B cell (primary cell): Measurements from ENCODE around the gene TMEM163. TPM values are rescaled to one million over a fixed set of nuclear protein-coding genes. Genes with fewer than 3 reads are reported as not detected.

Experiments used
- ATAC-seq: fragments of 200-7000 bp; cut with Tn5 transposase; one replicate; pipeline ENCODE4 v1.10.0; 2021; ENCODE audit warnings: low read depth, mild to moderate bottlenecking, moderate number of reproducible peaks, moderate library complexity
- CTCF ChIA-PET: fragments of 350-600 bp; sonication (Branson Sonifier 250); formaldehyde crosslinking; loops from one replicate; lab custom pipeline; 2021; ENCODE audit warnings: antibody characterized with exemption, inconsistent platforms; lab: Charles Lee
- POLR2A ChIA-PET: fragments of 350-600 bp; sonication (Branson Sonifier 250); formaldehyde crosslinking; loops from one replicate; lab custom pipeline; 2021; ENCODE audit warnings: antibody characterized with exemption; lab: Charles Lee
- DNase-seq: peaks from one replicate; pipeline ENCODE4 v3.0.0; 2013
- H2AFZ ChIP-seq: 2 replicates; pipeline ENCODE4 v1.6.1; 2012; ENCODE audit warnings: mild to moderate bottlenecking, low read depth, low read length; ENCODE audit not compliant: insufficient read depth, poor library complexity, severe bottlenecking
- H3K27ac ChIP-seq, 2 donors: 1 replicate in 1 of 2; 2 replicates in 1 of 2; pipeline ENCODE4 v1.5.1; 2012 to 2013; ENCODE audit warnings: low read length in 2 of 2, mild to moderate bottlenecking in 2 of 2, moderate library complexity in 1 of 2
- H3K27me3 ChIP-seq, 4 experiments: fragments of 200-600 bp in 1 of 4; sonication (generic) in 1 of 4; replicated peaks in 1 of 4; 1 replicate in 2 of 4; 2 replicates in 2 of 4; pipeline versions ENCODE4 v1.6.1 to v1.7.0; 2013 to 2016; ENCODE audit warnings: low read length in 3 of 4, mild to moderate bottlenecking in 2 of 4, mixed read lengths in 1 of 4, moderate library complexity in 1 of 4; ENCODE audit not compliant: insufficient read depth in 4 of 4, control insufficient read depth in 3 of 4; ENCODE audit errors: control extremely low read depth in 1 of 4
- H3K36me3 ChIP-seq, 2 experiments: replicated peaks in 1 of 2; 1 replicate in 1 of 2; 2 replicates in 1 of 2; pipeline versions ENCODE4 v1.6.1 to v1.7.1; 2013; ENCODE audit warnings: low read length in 1 of 2; ENCODE audit not compliant: insufficient read depth in 2 of 2, control insufficient read depth in 1 of 2; ENCODE audit errors: control extremely low read depth in 1 of 2, extremely low read depth in 1 of 2
- H3K4me1 ChIP-seq, 2 donors: fragments of 200-600 bp in 1 of 2; sonication (generic) in 1 of 2; 1 replicate in 1 of 2; 2 replicates in 1 of 2; pipeline versions ENCODE4 v1.5.1 to v1.6.1; 2013 to 2017; ENCODE audit warnings: low read length in 2 of 2; ENCODE audit not compliant: control insufficient read depth in 2 of 2, insufficient read depth in 2 of 2
- H3K4me2 ChIP-seq: replicated peaks from 2 replicates; pipeline ENCODE3; 2012; ENCODE audit warnings: mild to moderate bottlenecking, low read depth, low read length; ENCODE audit not compliant: poor library complexity, severe bottlenecking
- H3K4me3 ChIP-seq, 5 experiments: fragments of 200-600 bp in 1 of 5; sonication (generic) in 1 of 5; 1 replicate in 3 of 5; 2 replicates in 2 of 5; pipeline versions ENCODE4 v1.5.1 to v1.7.0; 2011 to 2016; ENCODE audit warnings: low read length in 4 of 5, mild to moderate bottlenecking in 4 of 5, low read depth in 2 of 5, control low read depth in 1 of 5, moderate library complexity in 1 of 5; ENCODE audit not compliant: insufficient read depth in 1 of 5; ENCODE audit errors: control extremely low read depth in 1 of 5, extremely low read depth in 1 of 5
- H3K79me2 ChIP-seq: fragments of 200-600 bp; sonication (generic); one replicate; pipeline ENCODE4 v1.6.0; 2016; ENCODE audit warnings: low read length; ENCODE audit not compliant: control insufficient read depth, insufficient read depth
- H3K9ac ChIP-seq: fragments of 200-600 bp; sonication (generic); 2 replicates; pipeline ENCODE4 v1.6.1; 2017; ENCODE audit warnings: mild to moderate bottlenecking, low read length, moderate library complexity
- H3K9me3 ChIP-seq, 3 donors: one replicate each; pipeline versions ENCODE4 v1.6.1 to v1.7.1; 2013; ENCODE audit warnings: low read length in 2 of 3; ENCODE audit not compliant: control insufficient read depth in 2 of 3, insufficient read depth in 1 of 3; ENCODE audit errors: control extremely low read depth in 1 of 3
- H4K20me1 ChIP-seq: 2 replicates; pipeline ENCODE4 v1.6.0; 2012; ENCODE audit warnings: mild to moderate bottlenecking, low read length; ENCODE audit not compliant: insufficient read depth, control insufficient read depth, poor library complexity, severe bottlenecking
- H3K27ac Mint-ChIP-seq: one replicate; pipeline ENCODE4 v1.8.0; 2021; ENCODE audit warnings: mixed read lengths
- H3K27me3 Mint-ChIP-seq: one replicate; pipeline ENCODE4 v1.8.0; 2021; ENCODE audit warnings: mixed read lengths
- H3K4me1 Mint-ChIP-seq: one replicate; pipeline ENCODE4 v1.8.0; 2021; ENCODE audit warnings: mixed read lengths
- H3K4me3 Mint-ChIP-seq: one replicate; pipeline ENCODE4 v1.8.0; 2021; ENCODE audit warnings: mixed read lengths
- H3K9me3 Mint-ChIP-seq: one replicate; pipeline ENCODE4 v1.8.0; 2022; ENCODE audit warnings: mixed read lengths; ENCODE audit not compliant: insufficient read depth
- CTCF ChIP-seq: fragments of 200-600 bp; IDR thresholded peaks from one replicate; pipeline ENCODE4 v1.8.0; 2022; ENCODE audit warnings: antibody characterized with exemption, mild to moderate bottlenecking
- EZH2 ChIP-seq: IDR thresholded peaks from 2 replicates; pipeline ENCODE4 v1.6.1; 2012; ENCODE audit warnings: borderline replicate concordance, low read depth, mild to moderate bottlenecking, moderate library complexity, low read length; ENCODE audit not compliant: insufficient read depth, poor library complexity, severe bottlenecking
- WGBS: methylation state at CpG from one replicate; pipeline ENCODE4 v1.1.5; 2013; ENCODE audit warnings: missing lambda C conversion rate; ENCODE audit not compliant: insufficient coverage; 5-methylcytosine and 5-hydroxymethylcytosine counted together
- intact Hi-C: fragments of 100-400 bp; cut with micrococcal nuclease; formaldehyde crosslinking; loops from one replicate; pipeline ENCODE4 v1.10.0; 2022
- polyA plus RNA-seq: library from polyadenylated mRNA; depleted of rRNA; stranded (reverse); fragments of >200 nt; gene quantifications from 2 replicates; pipeline ENCODE4 v1.2.3, GENCODE V29; 2012
- total RNA-seq, 2 donors: library from RNA; stranded (reverse); fragments of 120-200 nt in 1 of 2; gene quantifications; 1 replicate in 1 of 2; 2 replicates in 1 of 2; pipeline versions ENCODE4 v1.2.3 to v1.2.4, GENCODE V29; 2013 to 2022

TMEM163 gene
- total and polyA plus RNA-seq, 2 donors (not counting 1 experiment from before 2014, with no cell fraction given) = 2.6 to 5.6 TPM

GRCh38 chr2:134420259-134420658 is 298.5 kb downstream of the TMEM163 start:
- Histone ChIP-seq H3K27ac (no peak overlapping the region), H3K4me1 (no peaks in the 10 kb centered on the region), H3K27me3 (no peaks in the 10 kb centered on the region), H3K9ac (no peak overlapping the region), H2AFZ (no peak overlapping the region), H4K20me1 (peaks cover 41% of the 10 kb centered on the region), H3K36me3 (peaks cover 2 to 58% of the 10 kb centered on the region in 2 experiments), H3K4me3 (no peak overlapping the region), H3K9me3 (no peaks in the 10 kb centered on the region), H3K4me2 (no peak overlapping the region), H3K79me2 (peaks cover 55% of the 10 kb centered on the region)
- CTCF ChIA-PET = interaction anchor here (1.2 to 3.3 kb wide), 6 partner anchors 8 to 536 kb away, joined by 3 to 14 read pairs (median 6); no protein-coding TSS in a partner anchor
- intact Hi-C loops = no loop called here
- TF ChIP-seq EZH2 (no peak), CTCF (no peak)
- no peaks in the 10 kb centered on the region for H3K9me3 Mint-ChIP-seq
- ATAC-seq (no peak), DNase-seq (no peak)
- H3K4me1 Mint-ChIP-seq = no peaks in the 10 kb centered on the region
- H3K27me3 Mint-ChIP-seq = no peaks in the 10 kb centered on the region
- H3K27ac Mint-ChIP-seq = no peak overlapping the region
- POLR2A ChIA-PET = no interaction called here
- 99% methylated on average over 7 of the region's 7 CpGs for WGBS
- no peak overlapping the region for H3K4me3 Mint-ChIP-seq

GRCh38 chr2:134417968-134418582 is 300.7 kb downstream of the TMEM163 start:
- POLR2A ChIA-PET = no interaction called here

More at GRCh38 chr2:134417968-134418582, 300.7 kb downstream of the TMEM163 start:
- no peaks in the 10 kb centered on the region for H3K27me3 ChIP-seq
- H3K36me3 ChIP-seq = peaks cover 0 to 58% of the 10 kb centered on the region in 2 experiments
- no peak overlapping the region for H2AFZ ChIP-seq
- no peaks in the 10 kb centered on the region for H3K4me1 ChIP-seq
- H3K79me2 ChIP-seq = peaks cover 65% of the 10 kb centered on the region
- no peak overlapping the region for H3K4me3 ChIP-seq
- Mint-ChIP-seq H3K4me1 (no peaks in the 10 kb centered on the region), H3K9me3 (no peaks in the 10 kb centered on the region), H3K4me3 (no peak overlapping the region), H3K27ac (peak overlapping the region; percentile 23), H3K27me3 (no peaks in the 10 kb centered on the region)
- no peak overlapping the region for H3K27ac ChIP-seq
- H3K4me2 ChIP-seq = no peak overlapping the region
- intact Hi-C loops = no loop called here
- no peak for ATAC-seq
- 100% methylated on average over 1 of the region's 5 CpGs for WGBS
- no peak for TF ChIP-seq EZH2
- TF ChIP-seq CTCF = no peak
- CTCF ChIA-PET = interaction anchor here (0.6 to 3.3 kb wide), 7 partner anchors 12 to 302 kb away, joined by 3 to 13 read pairs (median 3); no protein-coding TSS in a partner anchor
- H3K9me3 ChIP-seq = no peaks in the 10 kb centered on the region
- DNase-seq = no peak
- H3K9ac ChIP-seq = no peak overlapping the region
- peaks cover 43% of the 10 kb centered on the region for H4K20me1 ChIP-seq
